ENCODE results near the gene RAD51D.

The RAD51D gene

GRCh38 chr17:35141681-35142466 is 22.2 kb upstream of the RAD51D start, which contains the start of gene NLE1:
Gene NLE1, minus strand, starts transcription at chr17:35142303. Its CDS starts 28 bp downstream, at chr17:35142275.
- H3K9me3 ChIP-seq (ENCODE audit: control insufficient read depth in 1 of 2, low read length in 2 of 2), result no peaks in the 10 kb centered on the region
- no peak within 1 kb of the TSS for H3K27ac ChIP-seq (ENCODE audit: low read depth, low read length)

GRCh38 chr17:35138218-35138617 is 18.6 kb upstream of the RAD51D start:
- Histone ChIP-seq H3K4me1 (ENCODE audit: control insufficient read depth in 1 of 2, insufficient read depth in 2 of 2, low read length in 2 of 2) (peaks cover 0 to 11% of the 10 kb centered on the region in 2 donors), H3K36me3 (ENCODE audit: control insufficient read depth in 1 of 2, insufficient read depth in 2 of 2, low read length in 2 of 2) (peaks cover 27 to 60% of the 10 kb centered on the region in 2 donors), H3K9ac (ENCODE audit: low read depth in 1 of 2, low read length in 2 of 2) (no peak overlapping the region), H3K9me3 (ENCODE audit: control insufficient read depth in 1 of 2, low read length in 2 of 2) (no peaks in the 10 kb centered on the region), H3K27ac (ENCODE audit: low read depth, low read length) (no peak overlapping the region), H3K27me3 (ENCODE audit: control insufficient read depth in 1 of 2, insufficient read depth in 2 of 2, low read length in 2 of 2) (no peaks in the 10 kb centered on the region), H3K4me3 (ENCODE audit: low read depth in 1 of 2, low read length in 2 of 2) (no peak overlapping the region)

More at GRCh38 chr17:35141681-35142466, 22.2 kb upstream of the RAD51D start, which contains the start of gene NLE1:
- Histone ChIP-seq H3K4me3 (ENCODE audit: low read depth in 1 of 2, low read length in 2 of 2) (peak within 1 kb of the TSS; percentile 97 to 99), H3K4me1 (ENCODE audit: control insufficient read depth in 1 of 2, insufficient read depth in 2 of 2, low read length in 2 of 2) (peaks cover 0 to 11% of the 10 kb centered on the region in 2 donors), H3K36me3 (ENCODE audit: control insufficient read depth in 1 of 2, insufficient read depth in 2 of 2, low read length in 2 of 2) (peaks cover 9 to 24% of the 10 kb centered on the region in 2 donors), H3K9ac (ENCODE audit: low read depth in 1 of 2, low read length in 2 of 2) (peak within 1 kb of the TSS; percentile 66 to 77), H3K27me3 (ENCODE audit: control insufficient read depth in 1 of 2, insufficient read depth in 2 of 2, low read length in 2 of 2) (no peaks in the 10 kb centered on the region)

- Histone ChIP-seq H3K9ac (ENCODE audit: low read depth in 1 of 2, low read length in 2 of 2) (no peak overlapping the region), H3K4me1 (ENCODE audit: control insufficient read depth in 1 of 2, insufficient read depth in 2 of 2, low read length in 2 of 2) (peaks cover 20 to 24% of the 10 kb centered on the region in 2 donors), H3K27ac (ENCODE audit: low read depth, low read length) (no peak overlapping the region), H3K36me3 (ENCODE audit: control insufficient read depth in 1 of 2, insufficient read depth in 2 of 2, low read length in 2 of 2) (peaks cover 36 to 83% of the 10 kb centered on the region in 2 donors), H3K9me3 (ENCODE audit: control insufficient read depth in 1 of 2, low read length in 2 of 2) (no peaks in the 10 kb centered on the region), H3K27me3 (ENCODE audit: control insufficient read depth in 1 of 2, insufficient read depth in 2 of 2, low read length in 2 of 2) (no peaks in the 10 kb centered on the region), H3K4me3 (ENCODE audit: low read depth in 1 of 2, low read length in 2 of 2) (no peak overlapping the region)
Measured at GRCh38 chr17:35135322-35135721, 15.7 kb upstream of the RAD51D start.

DNA sequence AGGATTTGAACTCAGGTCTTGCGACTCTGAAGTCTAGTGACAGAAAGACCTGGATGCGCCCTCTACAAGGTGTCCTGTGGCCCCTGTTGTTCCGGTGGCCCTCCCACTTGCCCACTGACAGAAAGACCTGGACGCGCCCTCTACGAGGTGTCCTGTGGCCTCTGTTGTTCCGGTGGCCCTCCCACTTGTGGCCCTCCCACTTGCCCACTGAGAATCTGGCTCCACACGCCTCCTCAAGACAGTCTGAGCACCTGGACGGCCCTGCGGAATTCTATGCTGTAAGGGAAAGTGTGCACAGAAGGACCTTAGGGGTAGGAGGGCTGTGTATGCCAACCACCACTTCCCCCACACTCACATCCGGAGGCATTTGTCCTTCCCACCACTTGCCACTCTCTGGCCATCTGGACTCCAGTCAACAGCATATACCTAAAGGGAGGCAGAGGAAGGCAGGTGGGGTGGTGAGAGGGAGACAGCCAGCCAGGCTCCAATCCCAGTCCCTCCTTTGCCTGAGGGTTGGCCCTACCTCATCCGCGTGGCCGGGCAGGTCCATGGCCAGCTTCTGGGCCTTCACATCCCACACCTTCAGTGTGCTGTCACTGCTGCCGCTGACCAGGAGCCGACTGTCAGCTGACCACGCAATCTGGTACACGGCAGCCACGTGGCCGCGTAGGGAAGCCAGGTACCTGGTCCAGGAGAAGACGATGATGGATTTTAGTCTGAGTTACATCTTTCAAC is 13.3 kb upstream of the RAD51D start:
- Histone ChIP-seq H3K27ac (ENCODE audit: low read depth, low read length) (no peak overlapping the region), H3K4me1 (ENCODE audit: control insufficient read depth in 1 of 2, insufficient read depth in 2 of 2, low read length in 2 of 2) (peaks cover 20 to 24% of the 10 kb centered on the region in 2 donors), H3K4me3 (ENCODE audit: low read depth in 1 of 2, low read length in 2 of 2) (no peak overlapping the region), H3K36me3 (ENCODE audit: control insufficient read depth in 1 of 2, insufficient read depth in 2 of 2, low read length in 2 of 2) (peaks cover 33 to 69% of the 10 kb centered on the region in 2 donors), H3K9me3 (ENCODE audit: control insufficient read depth in 1 of 2, low read length in 2 of 2) (no peaks in the 10 kb centered on the region), H3K9ac (ENCODE audit: low read depth in 1 of 2, low read length in 2 of 2) (no peak overlapping the region), H3K27me3 (ENCODE audit: control insufficient read depth in 1 of 2, insufficient read depth in 2 of 2, low read length in 2 of 2) (no peaks in the 10 kb centered on the region)

DNA sequence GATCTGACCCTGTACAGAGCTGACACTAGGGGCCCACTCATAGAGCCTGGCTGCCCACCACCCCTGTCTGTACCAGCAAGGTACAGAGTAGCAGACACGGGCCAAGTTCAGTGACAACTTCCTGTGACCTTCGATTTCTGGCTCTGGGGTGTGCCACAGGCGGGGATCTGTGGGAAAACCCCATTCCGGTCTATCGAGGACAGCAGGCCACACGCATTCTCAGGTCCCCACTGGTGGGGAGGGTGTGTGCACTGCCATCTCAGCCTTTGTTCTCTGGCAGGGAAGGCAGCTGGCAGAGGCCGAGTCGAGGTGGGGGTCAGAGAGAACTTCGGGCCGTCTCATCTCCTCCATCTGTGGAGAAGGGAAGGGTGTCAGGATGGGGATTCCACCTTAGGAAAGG is 12.4 kb upstream of the RAD51D start:
- Histone ChIP-seq H3K9me3 (ENCODE audit: control insufficient read depth in 1 of 2, low read length in 2 of 2) (no peaks in the 10 kb centered on the region), H3K9ac (ENCODE audit: low read depth in 1 of 2, low read length in 2 of 2) (no peak overlapping the region), H3K27me3 (ENCODE audit: control insufficient read depth in 1 of 2, insufficient read depth in 2 of 2, low read length in 2 of 2) (no peaks in the 10 kb centered on the region), H3K4me3 (ENCODE audit: low read depth in 1 of 2, low read length in 2 of 2) (no peak overlapping the region), H3K36me3 (ENCODE audit: control insufficient read depth in 1 of 2, insufficient read depth in 2 of 2, low read length in 2 of 2) (peaks cover 29 to 61% of the 10 kb centered on the region in 2 donors), H3K27ac (ENCODE audit: low read depth, low read length) (no peak overlapping the region), H3K4me1 (ENCODE audit: control insufficient read depth in 1 of 2, insufficient read depth in 2 of 2, low read length in 2 of 2) (peaks cover 20 to 24% of the 10 kb centered on the region in 2 donors)

DNA sequence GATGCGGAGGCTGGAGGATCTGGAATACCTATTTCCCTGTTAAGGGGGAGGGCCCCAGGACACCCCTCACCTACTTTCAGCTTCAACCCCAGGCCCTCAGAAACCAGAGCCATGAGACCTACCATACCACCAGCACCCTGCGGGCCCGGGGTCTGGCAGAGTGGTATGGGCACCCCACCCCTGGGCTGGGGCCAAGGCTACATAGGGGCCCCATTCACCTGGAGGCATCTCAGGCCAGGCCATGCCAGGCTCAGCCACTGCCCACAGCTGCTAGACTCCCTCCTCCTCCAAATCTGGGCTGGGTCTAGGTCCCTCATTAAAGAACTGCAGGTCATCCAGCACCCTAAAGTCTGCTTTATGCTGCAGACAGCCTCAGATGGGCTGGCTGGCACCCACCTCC is 10.7 kb upstream of the RAD51D start:
- no peaks in the 10 kb centered on the region for H3K9me3 ChIP-seq (ENCODE audit: control insufficient read depth in 1 of 2, low read length in 2 of 2)
- H3K9ac ChIP-seq (ENCODE audit: low read depth in 1 of 2, low read length in 2 of 2), result no peak overlapping the region
- peaks cover 20 to 24% of the 10 kb centered on the region in 2 donors for H3K4me1 ChIP-seq (ENCODE audit: control insufficient read depth in 1 of 2, insufficient read depth in 2 of 2, low read length in 2 of 2)
- peaks cover 20 to 43% of the 10 kb centered on the region in 2 donors for H3K36me3 ChIP-seq (ENCODE audit: control insufficient read depth in 1 of 2, insufficient read depth in 2 of 2, low read length in 2 of 2)
- H3K27ac ChIP-seq (ENCODE audit: low read depth, low read length), result no peak overlapping the region
- no peaks in the 10 kb centered on the region for H3K27me3 ChIP-seq (ENCODE audit: control insufficient read depth in 1 of 2, insufficient read depth in 2 of 2, low read length in 2 of 2)
- H3K4me3 ChIP-seq (ENCODE audit: low read depth in 1 of 2, low read length in 2 of 2), result no peak overlapping the region

DNA sequence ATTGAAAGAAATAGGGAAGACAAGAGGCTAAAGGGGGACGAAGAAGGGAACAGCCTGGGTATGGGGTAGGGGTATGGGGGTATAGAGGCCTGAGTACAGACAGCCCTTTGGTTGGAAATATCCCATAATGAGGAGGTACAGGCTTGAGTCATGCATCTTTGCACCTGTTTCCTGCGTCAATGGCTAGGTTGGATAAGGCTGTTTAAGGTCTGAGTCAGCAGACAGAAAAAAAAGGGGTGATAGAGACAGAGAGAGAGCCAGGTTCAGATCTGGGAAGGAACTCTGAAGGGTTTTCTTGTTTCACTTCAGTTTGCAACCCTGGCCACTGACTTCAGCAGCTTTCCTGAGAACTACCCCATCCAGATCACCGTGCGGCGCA is 10.3 kb upstream of the RAD51D start:
- peaks cover 16 to 39% of the 10 kb centered on the region in 2 donors for H3K36me3 ChIP-seq (ENCODE audit: control insufficient read depth in 1 of 2, insufficient read depth in 2 of 2, low read length in 2 of 2)
- no peak overlapping the region for H3K4me3 ChIP-seq (ENCODE audit: low read depth in 1 of 2, low read length in 2 of 2)
- H3K4me1 ChIP-seq (ENCODE audit: control insufficient read depth in 1 of 2, insufficient read depth in 2 of 2, low read length in 2 of 2), result peaks cover 20 to 24% of the 10 kb centered on the region in 2 donors
- no peak overlapping the region for H3K9ac ChIP-seq (ENCODE audit: low read depth in 1 of 2, low read length in 2 of 2)
- H3K27me3 ChIP-seq (ENCODE audit: control insufficient read depth in 1 of 2, insufficient read depth in 2 of 2, low read length in 2 of 2), result no peaks in the 10 kb centered on the region
- H3K9me3 ChIP-seq (ENCODE audit: control insufficient read depth in 1 of 2, low read length in 2 of 2), result no peaks in the 10 kb centered on the region
- H3K27ac ChIP-seq (ENCODE audit: low read depth, low read length), result no peak overlapping the region

DNA sequence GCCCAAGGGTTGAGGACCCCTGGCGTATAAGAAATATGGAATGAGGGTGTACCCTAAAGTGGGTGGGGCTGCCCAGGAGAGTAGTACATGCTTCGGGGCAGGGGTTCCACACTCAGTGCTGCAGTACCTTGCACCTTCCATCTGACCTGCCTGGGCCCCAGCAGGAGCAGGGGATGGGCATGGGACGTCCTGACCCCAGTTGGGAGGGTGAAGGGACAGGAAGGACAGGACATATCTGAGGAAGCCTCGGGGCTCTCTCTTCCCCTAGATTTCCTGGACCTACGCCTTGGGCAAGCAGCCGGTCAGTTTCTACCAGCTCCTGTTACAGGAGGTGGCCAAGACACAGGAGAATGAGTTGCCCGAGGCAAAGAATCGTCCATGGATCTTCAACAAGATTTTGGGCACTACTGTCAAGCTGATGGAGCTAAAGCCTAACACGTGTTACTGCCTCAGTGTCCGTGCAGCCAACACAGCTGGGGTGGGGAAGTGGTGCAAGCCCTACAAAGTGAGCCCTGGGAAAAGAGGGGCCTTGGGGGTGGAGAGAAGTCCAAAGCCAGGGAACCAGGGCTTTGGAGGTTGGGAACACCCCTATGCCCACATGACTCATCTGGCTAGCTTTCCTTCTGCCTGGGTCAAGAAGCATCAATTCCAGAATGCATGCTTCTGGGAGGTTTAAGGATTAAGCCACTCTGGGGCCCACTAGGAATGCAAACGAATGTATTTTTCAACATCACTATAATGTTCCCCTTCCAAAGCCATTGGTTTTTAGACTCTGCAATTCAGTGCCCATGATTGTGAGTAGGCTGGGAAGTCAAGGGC is 9.7 kb upstream of the RAD51D start:
- H3K9me3 ChIP-seq (ENCODE audit: control insufficient read depth in 1 of 2, low read length in 2 of 2), result no peaks in the 10 kb centered on the region
- peaks cover 20 to 24% of the 10 kb centered on the region in 2 donors for H3K4me1 ChIP-seq (ENCODE audit: control insufficient read depth in 1 of 2, insufficient read depth in 2 of 2, low read length in 2 of 2)
- peaks cover 14 to 34% of the 10 kb centered on the region in 2 donors for H3K36me3 ChIP-seq (ENCODE audit: control insufficient read depth in 1 of 2, insufficient read depth in 2 of 2, low read length in 2 of 2)
- no peaks in the 10 kb centered on the region for H3K27me3 ChIP-seq (ENCODE audit: control insufficient read depth in 1 of 2, insufficient read depth in 2 of 2, low read length in 2 of 2)
- H3K27ac ChIP-seq (ENCODE audit: low read depth, low read length), result no peak overlapping the region
- H3K9ac ChIP-seq (ENCODE audit: low read depth in 1 of 2, low read length in 2 of 2), result no peak overlapping the region
- H3K4me3 ChIP-seq (ENCODE audit: low read depth in 1 of 2, low read length in 2 of 2), result no peak overlapping the region

GRCh38 chr17:35127751-35128514 is 8.3 kb upstream of the RAD51D start:
- Histone ChIP-seq H3K27me3 (ENCODE audit: control insufficient read depth in 1 of 2, insufficient read depth in 2 of 2, low read length in 2 of 2) (no peaks in the 10 kb centered on the region), H3K9ac (ENCODE audit: low read depth in 1 of 2, low read length in 2 of 2) (no peak overlapping the region), H3K4me3 (ENCODE audit: low read depth in 1 of 2, low read length in 2 of 2) (no peak overlapping the region), H3K36me3 (ENCODE audit: control insufficient read depth in 1 of 2, insufficient read depth in 2 of 2, low read length in 2 of 2) (peaks cover 9 to 19% of the 10 kb centered on the region in 2 donors), H3K9me3 (ENCODE audit: control insufficient read depth in 1 of 2, low read length in 2 of 2) (no peaks in the 10 kb centered on the region), H3K4me1 (ENCODE audit: control insufficient read depth in 1 of 2, insufficient read depth in 2 of 2, low read length in 2 of 2) (peaks cover 20 to 24% of the 10 kb centered on the region in 2 donors), H3K27ac (ENCODE audit: low read depth, low read length) (no peak overlapping the region)
